NT2/D1 (cell line): Measurements from ENCODE around the gene HSF2.

ENCODE experiments used
- DNase-seq: peaks from one replicate; pipeline ENCODE4 v3.0.0-alpha.2; 2011; ENCODE audit warnings: low read depth, low spot score
- H3K27me3 ChIP-seq: 2 replicates; pipeline ENCODE4 v1.6.0; 2011; ENCODE audit warnings: mild to moderate bottlenecking; ENCODE audit not compliant: insufficient read length, insufficient read depth
- H3K36me3 ChIP-seq: 2 replicates; pipeline ENCODE4 v1.6.1; 2011; ENCODE audit warnings: mild to moderate bottlenecking, low read length, mixed read lengths; ENCODE audit not compliant: insufficient read depth, insufficient read length
- H3K4me1 ChIP-seq: 2 replicates; pipeline ENCODE4 v1.5.1; 2011; ENCODE audit not compliant: insufficient read depth, insufficient read length
- H3K4me3 ChIP-seq: 2 replicates; pipeline ENCODE4 v1.5.1; 2011; ENCODE audit warnings: low read depth; ENCODE audit not compliant: insufficient read length
- H3K9ac ChIP-seq: 2 replicates; pipeline ENCODE4 v1.6.0; 2011; ENCODE audit warnings: low read depth; ENCODE audit not compliant: insufficient read length
- H3K9me3 ChIP-seq: 2 replicates; pipeline ENCODE4 v1.5.1; 2011; ENCODE audit warnings: mild to moderate bottlenecking, low read length; ENCODE audit not compliant: insufficient read depth
- SUZ12 ChIP-seq: IDR thresholded peaks from 2 replicates; pipeline ENCODE4 v1.6.1; 2011; ENCODE audit not compliant: insufficient read length, insufficient read depth; ENCODE audit errors: extremely low read depth
- YY1 ChIP-seq: IDR thresholded peaks from 2 replicates; pipeline ENCODE4 v1.6.1; 2011; ENCODE audit not compliant: insufficient read length, insufficient read depth
- ZNF274 ChIP-seq: IDR thresholded peaks from 2 replicates; pipeline ENCODE4 v1.6.1; 2011; ENCODE audit warnings: mild to moderate bottlenecking, low read depth, low read length

The HSF2 gene

DNA sequence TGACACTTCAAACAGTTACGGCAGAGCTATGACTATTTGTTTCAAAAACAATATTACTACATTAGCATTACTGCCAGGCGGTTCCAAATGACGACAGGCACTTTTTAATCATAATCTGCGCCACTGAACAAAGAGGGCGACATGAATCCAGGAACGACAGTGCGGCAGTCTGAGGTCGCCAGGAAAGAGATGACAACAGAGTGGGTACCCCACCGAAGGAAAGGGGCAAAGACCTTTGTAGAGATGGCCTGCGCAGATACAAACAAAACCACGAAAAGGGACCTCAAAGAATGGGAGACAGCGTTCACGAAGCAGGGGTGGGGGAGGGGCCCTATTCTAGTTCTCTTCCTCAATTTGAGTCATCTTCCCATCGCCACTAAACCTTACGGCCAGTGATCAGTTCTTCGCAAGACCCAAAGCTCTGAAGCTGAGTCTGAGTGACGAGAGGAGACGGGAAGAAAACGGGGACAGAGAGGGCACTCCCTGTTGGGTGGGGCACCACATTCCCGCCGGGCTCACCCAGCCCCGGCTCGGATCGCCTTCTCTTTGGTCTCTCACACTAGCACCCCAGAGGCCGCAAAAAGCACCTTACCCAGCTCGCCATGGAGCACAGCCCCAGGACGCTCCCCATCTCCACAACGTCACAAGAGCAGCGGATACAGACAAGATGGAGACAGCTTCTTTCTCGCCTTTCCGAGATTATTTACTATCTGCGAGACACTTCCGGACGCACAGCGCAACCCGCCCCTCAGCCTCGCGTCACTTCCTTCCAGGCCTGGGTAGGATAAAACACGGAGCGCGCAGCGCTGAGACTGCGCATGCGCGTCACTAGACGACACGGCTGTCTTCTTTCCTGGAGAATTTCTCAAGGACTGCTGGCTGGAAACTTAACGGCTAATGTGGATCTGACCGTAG is 71.9 kb downstream of the HSF2 start, which contains the start of gene SERINC1:
Gene SERINC1 (minus strand): TSS at position 701 of the 915 bp plus-strand sequence. CDS start 70 bp downstream, at position 631.
- no peaks in the 10 kb centered on the region for H3K27me3 ChIP-seq
- peak; percentile 80 for DNase-seq
- TF ChIP-seq YY1: peak; percentile 14
- TF ChIP-seq ZNF274: no peak
- H3K9me3 ChIP-seq: no peaks in the 10 kb centered on the region
- peak within 1 kb of the TSS; percentile 80 for H3K9ac ChIP-seq
- H3K4me1 ChIP-seq: no peaks in the 10 kb centered on the region
- H3K4me3 ChIP-seq: peak within 1 kb of the TSS; percentile 75
- peaks cover 5% of the 10 kb centered on the region for H3K36me3 ChIP-seq

GRCh38 chr6:122472022-122472340 is 72.5 kb downstream of the HSF2 start:
- DNase-seq: no peak
- H3K27me3 ChIP-seq: no peaks in the 10 kb centered on the region
- peak overlapping the region; percentile 80 for H3K9ac ChIP-seq
- TF ChIP-seq ZNF274 (no peak), SUZ12 (no peak), YY1 (no peak)
- no peaks in the 10 kb centered on the region for H3K9me3 ChIP-seq
- peaks cover 4% of the 10 kb centered on the region for H3K36me3 ChIP-seq
- no peaks in the 10 kb centered on the region for H3K4me1 ChIP-seq
- peak overlapping the region; percentile 75 for H3K4me3 ChIP-seq

GRCh38 chr6:122476131-122476530 is 76.7 kb downstream of the HSF2 start:
- no peak overlapping the region for H3K4me3 ChIP-seq
- H3K4me1 ChIP-seq: no peaks in the 10 kb centered on the region
- H3K9ac ChIP-seq: no peak overlapping the region
- DNase-seq: no peak
- H3K36me3 ChIP-seq: no peaks in the 10 kb centered on the region
- no peaks in the 10 kb centered on the region for H3K27me3 ChIP-seq
- H3K9me3 ChIP-seq: no peaks in the 10 kb centered on the region
- TF ChIP-seq YY1 (no peak), ZNF274 (no peak), SUZ12 (no peak)

DNA sequence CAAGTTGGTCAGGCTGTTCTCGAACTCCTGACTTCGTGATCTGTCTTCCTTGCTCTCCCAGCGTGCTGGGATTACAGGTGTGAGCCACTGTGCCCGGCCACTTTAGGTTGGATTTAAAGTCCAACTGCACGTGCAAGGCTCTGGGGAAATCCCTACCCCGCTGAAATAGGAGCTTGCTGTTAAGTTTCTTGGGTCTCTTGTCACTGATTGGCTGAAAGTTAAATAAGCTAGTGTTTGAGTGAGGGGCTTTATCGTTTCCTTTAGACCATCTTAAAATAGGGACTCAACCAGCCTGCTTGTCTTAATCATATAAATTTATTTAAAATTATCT is 83.3 kb downstream of the HSF2 start:
- no peak for TF ChIP-seq YY1
- no peak for TF ChIP-seq ZNF274
- TF ChIP-seq SUZ12: no peak
- DNase-seq: no peak
- Histone ChIP-seq H3K9me3 (no peaks in the 10 kb centered on the region), H3K27me3 (no peaks in the 10 kb centered on the region), H3K9ac (no peak overlapping the region), H3K4me1 (no peaks in the 10 kb centered on the region), H3K4me3 (peak overlapping the region; percentile 16), H3K36me3 (no peaks in the 10 kb centered on the region)
